ENCODE measurements around the gene GRAP2. TPM values are rescaled to one million over a fixed set of nuclear protein-coding genes. Genes with fewer than 3 reads are reported as not detected.

The GRAP2 gene
- total and polyA plus RNA-seq, 10 of the 15 experiments (the other 5 are each of a cell fraction or from before 2014, with no cell fraction given): 3.3 to 79.1 (median 59.6) TPM

- TF ChIP-seq BMI1 (IDR thresholded peaks at IDR 0.05; ENCODE audit: borderline replicate concordance) (no peak), SREBF1 (IDR thresholded peaks at IDR 0.05; ENCODE audit: low read length) (no peak), MXI1 (IDR thresholded peaks at IDR 0.05; ENCODE audit: low read depth, low read length) (no peak), E2F4 (IDR thresholded peaks at IDR 0.05; ENCODE audit: low read depth, low read length) (no peak), PBX3 (IDR thresholded peaks at IDR 0.05; ENCODE audit: insufficient replicate concordance, low read depth, low read length) (no peak)
Measured at GRCh38 chr22:39871008-39871798, 29.7 kb upstream of the GRAP2 start (continued).

GRCh38 chr22:39872548-39872947 is 28.3 kb upstream of the GRAP2 start:
- DNase-seq (ENCODE audit: low read depth, low spot score) (no peak), FAIRE-seq (no peak), ATAC-seq (peak; percentile 65)
- H3K4me2 ChIP-seq (ENCODE audit: control insufficient read depth, insufficient read depth): peak overlapping the region; percentile 73; the same call in 1 of the 2 replicates
- H3K36me3 ChIP-seq (ENCODE audit: control insufficient read depth in 2 of 2, insufficient read depth in 2 of 2, low read length in 1 of 2): no peaks in the 10 kb centered on the region
- no peak overlapping the region; the same call in 1 of the 2 replicates for H3K4me3 ChIP-seq
- ChIA-PET SMC1A (ENCODE audit: uncharacterized antibody, unreplicated experiment) (interaction anchor here (0.7 to 3.6 kb wide), 18 partner anchors 8 to 148 kb away, joined by 3 to 29 read pairs (median 4); no protein-coding TSS in a partner anchor), POLR2A (no interaction called here), CTCF (interaction anchor here (0.6 to 1.8 kb wide), 5 partner anchors 8 to 88 kb away, joined by 3 to 7 read pairs (median 4); no protein-coding TSS in a partner anchor), RAD21 (ENCODE audit: unreplicated experiment) (interaction anchor here (0.6 to 1.9 kb wide), 7 partner anchors 12 to 152 kb away, joined by 3 to 10 read pairs (median 4); no protein-coding TSS in a partner anchor)
- intact Hi-C loops (cut with micrococcal nuclease; ENCODE audit: unreplicated experiment) (no loop called here), in situ Hi-C loops (cut with MboI) (no loop called here)
- 4% methylated on average over 1 of the region's 1 CpG for WGBS (ENCODE audit: insufficient coverage, insufficient replicate concordance, low lambda C conversion rate, missing lambda C conversion rate)
- no peak overlapping the region for H3K27ac ChIP-seq (ENCODE audit: control insufficient read depth, insufficient read depth)
- no peaks in the 10 kb centered on the region for H3K27me3 ChIP-seq (replicated peaks in 1 of 2; ENCODE audit: control insufficient read depth in 2 of 2, insufficient read depth in 2 of 2, low read length in 1 of 2)
- H3K4me1 ChIP-seq (ENCODE audit: control insufficient read depth, insufficient read depth, low read length): peaks cover 19% of the 10 kb centered on the region
- no peaks in the 10 kb centered on the region for H3K79me2 ChIP-seq (ENCODE audit: control insufficient read depth, insufficient read depth, low read length)
- no peak overlapping the region; the same call in 1 of the 2 replicates for H2AFZ ChIP-seq (ENCODE audit: control insufficient read depth, low read depth, low read length)
- H4K20me1 ChIP-seq (ENCODE audit: control insufficient read depth, insufficient read depth): no peaks in the 10 kb centered on the region
- no TSS peak for BruUV-seq (replicated peaks)
- no peak overlapping the region for H3K9ac ChIP-seq (ENCODE audit: control insufficient read depth, insufficient read depth, low read length)
- H3K9me3 ChIP-seq (replicated peaks; ENCODE audit: control insufficient read depth, insufficient read depth, low read length): no peaks in the 10 kb centered on the region; the same call in 1 of the 3 replicates
- TF ChIP-seq ZNF274 (IDR thresholded peaks at IDR 0.05; ENCODE audit: insufficient read depth, insufficient read length) (no peak), POLR2A (IDR thresholded peaks at IDR 0.05; ENCODE audit: low read depth, low read length) (no peak), BRCA1 (IDR thresholded peaks at IDR 0.05; ENCODE audit: low read depth, low read length) (no peak), FOS (IDR thresholded peaks at IDR 0.05; ENCODE audit: borderline replicate concordance, extremely low read depth, insufficient read length) (no peak), GATAD2B (conservative IDR thresholded peaks at IDR 0.05; ENCODE audit: low read depth) (no peak), DPF2 (IDR thresholded peaks at IDR 0.05) (no peak), NFIC (IDR thresholded peaks at IDR 0.05; ENCODE audit: low read depth, low read length) (peak; percentile 25; the same call in 1 of the 2 replicates), TAF1 (IDR thresholded peaks at IDR 0.05; ENCODE audit: borderline replicate concordance, low read depth, low read length) (no peak), ZNF24 (IDR thresholded peaks at IDR 0.05) (no peak), JUNB (IDR thresholded peaks at IDR 0.05) (peak; percentile 67), ZBED1 (IDR thresholded peaks at IDR 0.05; ENCODE audit: borderline replicate concordance) (no peak), MYB (IDR thresholded peaks at IDR 0.05; ENCODE audit: borderline replicate concordance, low read depth, low read length) (no peak), MTA2 (IDR thresholded peaks at IDR 0.05; ENCODE audit: low read depth) (peak; percentile 32; the same call in 1 of the 2 replicates), TCF3 (IDR thresholded peaks at IDR 0.05; ENCODE audit: borderline replicate concordance, insufficient read depth, low read depth, low read length) (no peak), PBX3 (IDR thresholded peaks at IDR 0.05; ENCODE audit: insufficient replicate concordance, low read depth, low read length) (no peak), RUNX3 (IDR thresholded peaks at IDR 0.05; ENCODE audit: low read length) (0 out of 2 replicates have a peak, but pooled peaks have one; percentile 20), MEF2A (IDR thresholded peaks at IDR 0.05; ENCODE audit: insufficient read depth, low read depth, low read length) (0 out of 2 replicates have a peak, but pooled peaks have one; percentile 23)
